ELF-1 (cell line): ENCODE measurements around the gene PRKCA.
"Not testable (repeated sequence)": the region's sequence is repeated elsewhere in the genome, so short reads cannot be mapped to it uniquely, and the experiment has no call there.

Experiments used
- DNase-seq: peaks from one replicate; pipeline ENCODE4 v3.0.0-alpha.2; 2016; ENCODE audit warnings: low read depth, low spot score

The PRKCA gene

GRCh38 chr17:66351701-66352100, 49.3 kb downstream of the PRKCA start:
- no peak for DNase-seq

- no peak for DNase-seq
Measured at GRCh38 chr17:66353937-66354401, 51.6 kb downstream of the PRKCA start.

DNA sequence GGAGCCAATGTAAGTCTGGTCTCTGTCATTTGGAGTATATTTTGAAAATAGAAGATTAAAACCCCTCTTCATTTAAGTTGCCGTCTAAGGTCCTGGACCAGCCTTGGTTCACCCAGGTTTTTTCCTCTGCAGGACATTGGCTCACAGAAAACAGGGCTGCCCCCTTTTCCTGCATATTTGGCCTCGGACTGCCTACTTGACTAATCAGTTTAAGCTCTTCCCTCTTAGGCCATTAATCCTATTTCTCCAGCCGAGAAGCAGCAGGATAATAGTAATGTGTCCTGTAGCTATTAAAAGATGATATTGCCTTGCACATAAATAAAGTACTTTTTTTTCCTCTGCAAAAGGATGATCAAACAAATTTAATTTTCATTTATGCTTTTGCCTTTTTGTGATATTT, 52.1 kb downstream of the PRKCA start:
- DNase-seq, result no peak

DNA sequence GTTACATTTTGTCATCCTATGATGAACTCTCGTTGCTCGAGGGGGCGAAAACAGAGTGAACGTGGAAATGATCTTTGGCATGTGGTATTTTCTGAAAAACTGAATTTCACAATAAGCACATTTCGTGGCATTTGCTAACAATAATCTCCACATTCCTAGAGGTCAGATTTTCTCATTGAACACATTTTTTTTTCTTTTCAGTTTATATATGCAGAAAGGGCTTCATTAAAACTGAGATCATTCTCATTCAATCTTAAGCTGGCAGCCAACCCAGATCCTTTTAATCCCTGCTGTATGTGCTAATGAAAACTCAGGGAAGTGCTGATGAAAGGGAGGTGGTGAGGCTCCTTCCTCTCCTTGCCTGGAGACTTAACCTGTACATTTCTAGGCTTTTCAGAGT, 52.6 kb downstream of the PRKCA start:
- no peak for DNase-seq

DNA sequence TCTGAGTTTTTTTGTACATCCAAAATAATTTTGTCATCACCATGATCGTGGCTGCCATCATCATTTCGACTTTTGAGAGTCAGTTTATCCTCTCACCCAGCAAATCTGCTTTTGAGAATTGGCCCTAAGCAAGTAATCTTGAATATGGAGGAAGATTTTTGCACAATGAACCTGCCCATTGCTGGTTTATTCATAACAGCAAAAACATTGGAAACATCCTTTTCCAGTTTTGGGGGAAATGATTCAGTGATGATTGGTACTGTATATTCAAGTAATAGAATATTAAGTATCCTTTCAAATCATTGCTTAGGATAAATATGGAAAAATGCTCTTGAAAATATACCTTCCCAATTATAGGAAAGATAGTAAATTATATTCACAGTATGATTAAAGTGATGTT, 53.1 kb downstream of the PRKCA start:
- no peak for DNase-seq

DNA sequence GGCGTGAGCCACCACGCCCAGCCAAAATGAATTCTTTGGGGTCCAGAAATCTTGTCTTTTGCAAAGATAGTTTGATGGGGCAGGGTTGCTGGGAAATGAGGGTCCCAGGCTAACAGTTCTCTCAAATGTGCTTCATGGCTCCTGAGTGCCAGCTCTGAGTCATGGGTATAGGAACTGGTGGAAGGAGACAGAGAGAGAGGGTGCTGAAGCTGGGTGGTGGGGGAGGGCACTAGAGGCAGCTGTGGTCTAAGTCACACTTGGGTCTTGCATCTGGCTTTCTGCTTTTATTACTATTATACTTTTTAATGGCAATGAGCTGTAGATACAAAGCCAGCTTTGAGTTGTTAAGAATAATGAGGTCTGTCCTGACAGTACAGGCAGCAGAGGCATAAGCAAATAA, 54.6 kb downstream of the PRKCA start:
- DNase-seq, result no peak

- DNase-seq, result no peak
Measured at GRCh38 chr17:66359351-66359750, 56.9 kb downstream of the PRKCA start.

- not testable (repeated sequence) for DNase-seq
Measured at GRCh38 chr17:66360961-66361565, 58.6 kb downstream of the PRKCA start.

- DNase-seq, result no peak
Measured at GRCh38 chr17:66364508-66364907, 62.1 kb downstream of the PRKCA start.

- DNase-seq, result no peak
Measured at GRCh38 chr17:66364990-66365490, 62.6 kb downstream of the PRKCA start.

DNA sequence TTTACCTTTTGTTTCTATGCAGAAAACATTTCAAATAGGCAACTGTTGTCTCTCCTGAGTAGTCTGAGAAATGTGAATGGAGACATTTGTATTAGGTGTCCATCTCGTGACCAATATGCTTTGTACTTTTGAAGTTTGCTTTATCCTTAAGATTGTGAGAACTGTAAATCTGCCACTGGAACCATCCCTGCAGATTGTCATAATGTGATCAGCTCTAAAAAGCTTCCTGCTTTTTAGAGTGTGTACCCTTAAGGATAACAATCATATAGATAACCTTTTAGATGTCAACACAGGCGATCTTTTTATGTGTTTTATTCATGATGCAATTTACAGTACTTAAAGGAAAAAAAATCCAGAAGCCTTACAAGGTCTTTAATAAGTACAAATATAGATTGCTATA, 63.5 kb downstream of the PRKCA start:
- DNase-seq, result no peak

DNA sequence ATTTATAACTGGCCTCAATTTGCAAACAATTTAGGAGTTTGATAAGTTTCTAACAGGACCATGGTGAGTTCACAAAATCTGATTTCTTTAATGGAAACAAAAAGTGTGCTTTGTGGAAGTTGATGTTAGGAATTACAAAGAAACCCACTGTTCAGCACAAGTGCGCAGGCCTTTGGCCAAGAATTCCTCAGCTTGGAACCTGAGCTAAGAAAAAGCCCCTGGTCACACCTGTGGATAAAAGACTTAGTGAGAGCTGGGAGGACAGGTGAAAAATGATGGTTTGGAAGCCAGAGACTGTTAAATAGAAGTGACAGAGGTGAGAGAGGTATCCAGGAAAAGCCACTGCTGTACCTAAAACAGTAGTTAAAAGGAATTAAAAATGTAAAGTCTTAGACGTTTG, 64.7 kb downstream of the PRKCA start:
- DNase-seq, result no peak

DNA sequence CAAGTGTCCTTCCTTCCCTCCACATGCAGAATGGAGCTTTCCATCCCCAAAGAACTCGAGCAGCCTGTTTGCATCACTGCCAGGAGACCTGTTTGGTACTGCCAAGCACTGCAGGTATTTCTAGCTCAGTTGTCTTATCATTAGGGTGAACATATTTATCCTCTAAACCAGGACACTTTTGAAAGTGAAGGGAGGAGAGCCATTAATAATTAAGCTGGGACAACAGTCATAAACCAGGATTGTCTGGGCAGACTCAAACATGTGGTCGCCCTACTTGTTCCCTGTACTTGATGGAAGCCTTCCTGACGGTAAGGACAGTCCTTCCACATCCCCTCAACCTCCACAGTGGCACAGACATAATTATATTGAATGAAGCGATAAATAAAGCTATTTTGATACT, 67.4 kb downstream of the PRKCA start:
- DNase-seq, result no peak

DNA sequence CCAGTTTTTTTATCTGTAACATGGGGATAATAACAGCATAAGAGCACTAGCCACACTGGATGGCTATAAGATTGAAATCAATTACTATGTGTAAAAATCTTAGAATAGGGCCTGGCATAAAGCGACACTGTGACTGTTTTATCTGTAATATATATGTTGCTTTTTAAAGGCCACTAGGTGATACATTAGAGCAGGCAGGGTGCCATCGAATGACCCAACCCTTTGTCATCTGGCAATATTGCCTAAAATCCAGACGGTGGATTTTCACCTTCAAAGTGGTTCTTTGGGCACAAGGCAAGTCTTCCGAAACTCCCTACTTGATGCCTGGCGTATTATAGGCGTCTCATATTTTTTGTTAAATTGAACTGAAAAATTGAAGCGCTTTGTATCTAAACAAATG, 69.1 kb downstream of the PRKCA start:
- no peak for DNase-seq

- no peak for DNase-seq
Measured at GRCh38 chr17:66372182-66372581, 69.8 kb downstream of the PRKCA start.

DNA sequence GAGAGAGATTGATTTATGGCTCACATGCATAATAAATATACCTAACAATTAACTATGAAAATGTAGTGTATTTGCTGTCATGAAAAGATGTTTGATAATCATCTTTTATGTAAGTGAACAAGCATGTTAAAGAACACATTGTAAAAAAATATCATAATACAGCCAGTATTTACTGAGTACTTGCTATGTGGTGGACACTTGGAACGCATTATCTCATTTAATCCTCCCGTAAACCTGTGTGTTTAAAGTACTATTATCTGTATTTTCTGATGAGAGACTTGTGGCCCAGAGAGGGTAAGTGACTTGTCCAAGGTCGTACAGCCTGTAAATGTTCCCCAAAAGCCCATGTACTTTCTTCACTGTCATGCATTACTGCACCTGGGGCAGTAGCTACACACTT, 70.7 kb downstream of the PRKCA start:
- no peak for DNase-seq

GRCh38 chr17:66373944-66374817, 71.8 kb downstream of the PRKCA start:
- peak; percentile 38 for DNase-seq

GRCh38 chr17:66375121-66375520, 72.7 kb downstream of the PRKCA start:
- DNase-seq, result no peak

DNA sequence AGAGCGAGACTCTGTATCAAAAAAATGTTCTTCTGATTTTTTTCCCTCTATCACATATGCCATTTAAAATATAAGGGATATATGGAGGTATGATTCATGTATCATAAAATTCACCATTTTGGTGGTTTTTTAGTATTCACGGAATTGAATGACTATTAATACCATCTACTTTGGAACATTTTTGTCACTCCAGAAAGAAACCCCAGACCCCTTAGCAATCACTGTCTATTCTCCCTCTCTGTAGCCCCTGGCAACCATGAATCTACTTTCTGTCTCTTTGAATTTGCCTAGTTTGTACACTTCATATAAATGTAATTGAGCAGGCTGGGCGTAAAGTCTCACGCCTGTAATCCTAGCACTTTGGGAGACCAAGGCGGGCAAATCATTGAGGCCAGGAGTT, 75.9 kb downstream of the PRKCA start:
- DNase-seq, result no peak

DNA sequence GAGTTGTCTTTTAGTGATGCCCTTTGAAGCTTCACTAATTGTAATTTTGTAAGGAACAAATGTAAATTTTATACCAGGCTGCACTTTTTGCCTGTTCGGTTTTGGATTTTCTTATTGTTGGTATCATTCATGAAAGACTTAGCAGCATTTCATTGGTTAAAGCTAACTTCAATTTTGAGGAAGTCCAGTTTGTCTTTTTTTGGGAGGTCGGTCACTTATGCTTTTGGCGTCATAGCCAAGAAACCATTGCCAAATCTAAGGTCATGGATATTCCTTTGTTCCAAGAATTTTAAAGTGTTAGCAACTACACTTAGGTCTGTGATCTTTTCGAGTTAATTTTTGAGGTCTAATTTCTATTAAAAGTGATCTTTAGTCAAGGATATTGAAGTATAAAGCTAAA, 77.1 kb downstream of the PRKCA start:
- no peak for DNase-seq

GRCh38 chr17:66379996-66380395, 77.6 kb downstream of the PRKCA start:
- DNase-seq, result no peak

DNA sequence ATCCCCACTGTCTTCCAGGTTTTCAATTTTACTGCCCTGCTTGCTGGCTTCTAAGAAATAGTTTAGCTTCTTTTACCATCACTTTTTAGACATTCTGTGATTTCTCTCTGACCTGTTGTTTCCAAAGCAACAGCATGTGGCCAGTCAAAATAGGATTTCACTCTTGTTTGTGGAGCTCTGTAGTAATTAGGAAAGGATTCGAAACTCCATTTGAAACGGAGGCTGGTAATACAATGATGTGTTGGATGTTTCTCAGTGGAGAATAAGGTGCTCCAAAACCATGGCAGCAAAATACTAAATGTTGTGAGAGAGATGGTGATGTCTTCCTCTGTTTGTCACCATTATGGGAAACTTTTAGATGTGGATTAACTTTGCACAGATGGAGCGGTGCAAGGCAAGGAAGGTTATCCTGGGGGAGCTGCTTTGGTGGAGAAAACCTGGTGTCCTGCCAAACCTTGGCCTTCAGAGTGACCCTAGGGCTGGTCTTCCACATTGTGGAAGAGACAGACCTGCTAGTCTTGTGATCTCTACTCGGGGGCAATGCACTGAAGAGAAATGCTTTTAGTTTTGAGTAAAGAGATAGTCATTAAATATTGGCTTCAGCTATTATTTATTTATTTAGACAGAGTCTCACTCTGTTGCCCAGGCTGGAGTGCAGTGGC, 79.4 kb downstream of the PRKCA start:
- no peak for DNase-seq

GRCh38 chr17:66383333-66383732, 80.9 kb downstream of the PRKCA start:
- no peak for DNase-seq
